ENCODE measurements around the gene MTOR. TPM values are rescaled to one million over a fixed set of nuclear protein-coding genes. Genes with fewer than 3 reads are reported as not detected.
"Not testable (repeated sequence)": the region's sequence is repeated elsewhere in the genome, so short reads cannot be mapped to it uniquely, and the experiment has no call there.

Gene MTOR
- total RNA-seq, 2 experiments from 2014 or later, result 43.0 to 45.2 TPM

DNA sequence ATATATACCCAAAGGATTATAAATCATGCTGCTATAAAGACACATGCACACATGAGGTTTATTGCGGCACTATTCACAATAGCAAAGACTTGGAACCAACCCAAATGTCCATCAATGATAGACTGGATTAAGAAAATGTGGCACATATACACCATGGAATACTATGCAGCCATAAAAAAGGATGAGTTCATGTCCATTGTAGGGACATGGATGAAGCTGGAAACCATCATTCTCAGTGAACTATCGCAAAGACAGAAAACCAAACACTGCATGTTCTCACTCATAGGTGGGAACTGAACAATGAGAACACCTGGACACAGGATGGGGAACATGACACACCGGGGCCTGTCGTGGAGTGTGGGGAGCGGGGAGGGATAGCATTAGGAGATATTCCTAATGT is 95.6 kb downstream of the MTOR start:
- H3K27me3 Mint-ChIP-seq, H3K27ac Mint-ChIP-seq, H3K4me3 Mint-ChIP-seq, H3K9me3 Mint-ChIP-seq, H3K4me1 Mint-ChIP-seq, DNase-seq: not testable (repeated sequence)
- peaks cover 41% of the 10 kb centered on the region for H3K36me3 Mint-ChIP-seq

DNA sequence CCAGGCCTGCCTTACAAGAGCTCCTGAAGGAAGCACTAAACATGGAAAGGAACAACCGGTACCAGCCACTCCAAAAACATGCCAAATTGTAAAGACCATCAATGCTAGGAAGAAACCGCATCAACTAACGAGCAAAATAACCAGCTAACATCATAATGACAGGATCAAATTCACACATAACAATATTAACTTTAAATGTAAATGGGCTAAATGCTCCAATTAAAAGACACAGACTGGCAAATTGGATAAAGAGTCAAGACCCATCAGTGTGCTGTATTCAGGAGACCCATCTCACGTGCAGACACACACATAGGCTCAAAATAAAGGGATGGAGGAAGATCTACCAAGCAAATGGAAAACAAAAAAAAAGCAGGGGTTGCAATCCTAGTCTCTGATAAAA is 99.6 kb downstream of the MTOR start:
- not testable (repeated sequence) for DNase-seq, H3K4me1 Mint-ChIP-seq, H3K4me3 Mint-ChIP-seq, H3K9me3 Mint-ChIP-seq, H3K27me3 Mint-ChIP-seq, H3K27ac Mint-ChIP-seq
- peaks cover 35% of the 10 kb centered on the region for H3K36me3 Mint-ChIP-seq

GRCh38 chr1:11158720-11159321 is 103.5 kb downstream of the MTOR start:
- Mint-ChIP-seq H3K4me1 (peaks cover 13% of the 10 kb centered on the region), H3K9me3 (no peaks in the 10 kb centered on the region), H3K36me3 (peaks cover 18% of the 10 kb centered on the region), H3K27ac (no peak overlapping the region), H3K27me3 (no peaks in the 10 kb centered on the region), H3K4me3 (no peak overlapping the region)
- no peak for DNase-seq

DNA sequence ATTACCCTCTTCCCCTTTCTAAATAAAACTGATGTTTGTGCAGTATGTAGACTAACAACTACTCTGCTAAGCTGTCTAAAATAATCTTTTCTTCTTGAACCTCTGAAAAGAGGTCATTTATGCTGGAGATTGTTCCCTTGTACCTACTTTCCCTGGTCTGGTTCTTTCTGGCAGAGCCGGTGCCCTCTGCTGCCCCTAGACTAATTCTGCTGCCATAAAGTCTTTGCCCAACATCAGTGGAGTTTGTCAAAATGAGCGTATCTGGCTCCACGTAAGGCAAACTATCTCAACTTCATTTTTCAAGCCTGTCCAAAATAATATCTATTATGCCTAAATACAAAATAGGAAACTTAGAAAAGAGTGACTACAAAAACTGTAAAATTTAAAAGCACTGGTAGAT is 104.1 kb downstream of the MTOR start:
- DNase-seq, result no peak
- H3K27ac Mint-ChIP-seq, result no peak overlapping the region

DNA sequence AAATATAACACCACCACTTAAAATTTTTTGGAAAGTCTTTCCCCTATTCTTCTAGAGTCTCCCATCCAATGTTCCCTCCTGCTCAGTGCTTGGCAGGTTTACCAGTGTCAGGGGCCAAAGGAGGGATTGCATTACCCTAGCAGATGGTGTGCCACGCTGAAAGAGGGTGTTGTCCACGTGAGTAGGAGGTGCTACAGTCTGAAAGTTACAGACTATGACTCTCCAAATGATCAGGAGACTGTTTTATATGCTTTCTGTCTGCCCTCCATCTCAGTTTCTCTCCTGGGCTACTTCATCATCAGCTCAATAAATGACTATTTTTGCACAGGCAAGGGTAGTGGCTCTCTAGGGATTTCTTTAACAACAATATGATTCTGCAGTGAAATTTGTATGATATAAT is 104.5 kb downstream of the MTOR start:
- H3K4me1 Mint-ChIP-seq, result peaks cover 13% of the 10 kb centered on the region
- peaks cover 12% of the 10 kb centered on the region for H3K36me3 Mint-ChIP-seq
- no peak overlapping the region for H3K4me3 Mint-ChIP-seq
- no peaks in the 10 kb centered on the region for H3K9me3 Mint-ChIP-seq
- no peaks in the 10 kb centered on the region for H3K27me3 Mint-ChIP-seq
- DNase-seq, result no peak
- peak overlapping the region; percentile 17 for H3K27ac Mint-ChIP-seq

More for the DNA sequence above, 104.1 kb downstream of the MTOR start:
- Mint-ChIP-seq H3K27me3 (no peaks in the 10 kb centered on the region), H3K4me3 (no peak overlapping the region), H3K4me1 (peaks cover 13% of the 10 kb centered on the region), H3K36me3 (peaks cover 13% of the 10 kb centered on the region), H3K9me3 (no peaks in the 10 kb centered on the region)

DNA sequence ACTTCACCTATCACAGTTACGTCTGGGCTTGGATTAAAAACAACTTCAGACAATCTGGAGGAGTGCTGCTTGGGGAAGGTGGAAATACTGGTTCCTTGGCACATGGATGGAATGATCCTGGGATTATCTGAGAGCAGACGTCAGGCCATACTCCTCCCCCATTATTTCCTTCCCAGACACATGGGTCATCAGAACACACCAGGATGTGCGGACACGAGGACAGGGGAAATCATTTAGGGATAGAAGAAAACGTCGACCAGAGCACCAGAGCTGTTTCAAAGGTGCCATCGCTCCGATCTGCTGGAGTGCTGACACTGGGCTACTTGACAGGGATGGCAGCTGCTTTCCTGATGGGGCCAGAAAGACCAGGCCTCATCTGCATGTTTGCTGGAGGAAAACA is 105.0 kb downstream of the MTOR start:
- H3K27me3 Mint-ChIP-seq, result no peaks in the 10 kb centered on the region

DNA sequence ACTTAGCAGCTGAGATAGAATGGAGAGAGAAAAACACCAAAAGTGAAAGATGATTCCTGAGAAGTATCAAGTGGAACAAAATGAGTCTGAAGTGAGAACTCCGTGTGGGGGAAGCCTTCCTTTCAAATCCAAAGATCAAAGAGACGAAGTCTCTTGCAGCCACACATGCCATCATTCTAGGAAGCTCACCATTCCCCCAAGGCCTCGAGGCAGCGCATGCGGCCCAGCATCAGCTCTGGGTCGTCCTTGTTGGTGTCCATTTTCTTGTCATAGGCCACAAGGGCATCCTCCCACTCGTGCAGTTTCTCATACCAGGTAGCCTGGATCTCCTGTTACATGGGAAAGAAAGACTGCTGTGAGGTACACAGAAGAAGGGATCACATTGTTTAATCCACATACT is 105.4 kb downstream of the MTOR start:
- Mint-ChIP-seq H3K4me3 (no peak overlapping the region), H3K4me1 (peaks cover 13% of the 10 kb centered on the region), H3K27me3 (no peaks in the 10 kb centered on the region), H3K36me3 (peaks cover 8% of the 10 kb centered on the region), H3K9me3 (no peaks in the 10 kb centered on the region), H3K27ac (peak overlapping the region; percentile 1)
- no peak for DNase-seq

More for the DNA sequence above, 105.0 kb downstream of the MTOR start:
- Mint-ChIP-seq H3K4me1 (peaks cover 13% of the 10 kb centered on the region), H3K9me3 (no peaks in the 10 kb centered on the region), H3K4me3 (no peak overlapping the region), H3K27ac (peak overlapping the region; percentile 50), H3K36me3 (peaks cover 11% of the 10 kb centered on the region)
- no peak for DNase-seq

GRCh38 chr1:11156441-11156840 is 105.9 kb downstream of the MTOR start:
- Mint-ChIP-seq H3K27ac (peak overlapping the region; percentile 1), H3K36me3 (peaks cover 7% of the 10 kb centered on the region), H3K27me3 (no peaks in the 10 kb centered on the region), H3K4me3 (no peak overlapping the region), H3K9me3 (no peaks in the 10 kb centered on the region), H3K4me1 (peaks cover 13% of the 10 kb centered on the region)
- DNase-seq, result no peak

- H3K4me3 Mint-ChIP-seq, result no peak overlapping the region
- no peak overlapping the region for H3K27ac Mint-ChIP-seq
- no peak for DNase-seq
- H3K27me3 Mint-ChIP-seq, result no peaks in the 10 kb centered on the region
- peaks cover 9% of the 10 kb centered on the region for H3K4me1 Mint-ChIP-seq
- H3K9me3 Mint-ChIP-seq, result no peaks in the 10 kb centered on the region
- peaks cover 11% of the 10 kb centered on the region for H3K36me3 Mint-ChIP-seq
These were observed 109.2 kb downstream of the MTOR start for GRCh38 chr1:11153184-11153583.

DNA sequence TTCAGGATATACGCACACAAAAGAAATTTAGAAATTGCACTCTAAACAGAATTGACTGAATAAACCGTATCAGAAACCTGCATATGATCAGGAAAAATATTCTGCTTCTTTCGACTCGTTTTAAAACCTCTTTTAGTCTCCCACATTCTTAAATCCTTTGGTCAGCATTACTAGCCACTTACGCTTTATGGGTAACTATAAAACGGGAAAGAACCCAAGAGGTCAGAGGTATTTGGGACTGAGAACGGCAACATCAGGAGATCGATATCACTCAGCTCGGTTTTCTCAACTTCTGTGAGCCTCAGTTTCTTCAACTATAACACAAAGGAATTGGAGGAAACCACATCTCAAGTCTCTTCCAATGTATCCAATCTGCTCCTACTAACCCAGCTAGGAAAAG is 109.6 kb downstream of the MTOR start:
- Mint-ChIP-seq H3K4me3 (no peak overlapping the region), H3K9me3 (no peaks in the 10 kb centered on the region), H3K36me3 (peaks cover 11% of the 10 kb centered on the region), H3K4me1 (peaks cover 9% of the 10 kb centered on the region), H3K27me3 (no peaks in the 10 kb centered on the region), H3K27ac (no peak overlapping the region)
- no peak for DNase-seq

- Mint-ChIP-seq H3K36me3 (peaks cover 13% of the 10 kb centered on the region), H3K4me3 (no peak overlapping the region), H3K27me3 (no peaks in the 10 kb centered on the region), H3K27ac (no peak overlapping the region), H3K4me1 (peaks cover 4% of the 10 kb centered on the region), H3K9me3 (no peaks in the 10 kb centered on the region)
- no peak for DNase-seq
These were observed 110.3 kb downstream of the MTOR start for GRCh38 chr1:11151826-11152612.

DNA sequence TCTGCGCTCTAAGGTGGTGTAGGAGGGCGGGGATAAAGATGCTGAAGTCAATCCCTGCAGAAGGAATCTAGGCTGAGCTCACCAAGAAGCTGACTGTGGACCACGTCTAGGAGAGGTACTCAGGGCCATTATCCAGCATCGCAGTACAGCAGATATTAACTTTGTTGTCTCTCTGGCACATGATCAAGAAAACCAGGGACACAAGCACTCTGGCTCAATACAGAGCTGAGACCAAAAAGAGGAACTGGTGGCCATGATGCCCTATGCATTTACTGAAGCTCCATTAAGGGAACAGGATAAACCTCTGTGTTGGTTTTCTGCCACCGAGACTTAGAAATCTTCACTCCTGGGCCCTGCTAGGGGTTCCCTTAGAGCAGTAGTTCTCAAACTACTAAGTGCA is 111.2 kb downstream of the MTOR start:
- no peaks in the 10 kb centered on the region for H3K4me1 Mint-ChIP-seq
- H3K4me3 Mint-ChIP-seq, result no peak overlapping the region
- H3K36me3 Mint-ChIP-seq, result peaks cover 8% of the 10 kb centered on the region
- H3K27me3 Mint-ChIP-seq, result no peaks in the 10 kb centered on the region
- DNase-seq, result no peak
- H3K9me3 Mint-ChIP-seq, result no peaks in the 10 kb centered on the region
- no peak overlapping the region for H3K27ac Mint-ChIP-seq

- no peaks in the 10 kb centered on the region for H3K4me1 Mint-ChIP-seq
These were observed 112.0 kb downstream of the MTOR start for GRCh38 chr1:11150326-11150725.

DNA sequence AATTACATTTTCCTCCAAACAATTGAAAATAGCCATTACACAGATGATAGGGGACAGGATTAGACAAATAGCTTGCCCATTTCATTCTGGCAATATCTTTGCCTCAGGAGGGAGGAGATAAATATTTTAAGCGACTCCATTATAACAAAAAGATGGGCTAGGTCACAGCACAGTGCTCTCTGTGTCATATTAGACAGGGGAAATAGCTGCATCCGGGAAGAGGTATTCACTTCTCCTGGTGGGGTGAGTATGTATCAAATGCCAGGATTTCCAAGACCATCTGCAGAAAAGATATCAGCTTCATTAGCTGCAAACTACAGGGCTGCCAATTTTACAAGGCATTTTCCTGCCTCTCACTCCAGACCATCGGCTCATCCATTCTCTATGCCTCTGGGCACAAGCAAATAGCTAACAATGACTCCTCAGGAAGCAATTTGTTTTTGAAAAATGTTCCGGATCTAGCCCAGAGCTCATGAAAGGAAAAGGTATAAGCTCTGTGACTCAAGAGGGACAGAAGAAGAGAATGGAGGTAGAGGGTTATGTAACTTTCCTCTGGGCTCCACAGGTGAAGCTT is 115.1 kb downstream of the MTOR start:
- H3K36me3 Mint-ChIP-seq, result peaks cover 25% of the 10 kb centered on the region
- H3K27me3 Mint-ChIP-seq, result no peaks in the 10 kb centered on the region
- no peak overlapping the region for H3K4me3 Mint-ChIP-seq
- no peak overlapping the region for H3K27ac Mint-ChIP-seq
- H3K9me3 Mint-ChIP-seq, result no peaks in the 10 kb centered on the region
- peaks cover 22% of the 10 kb centered on the region for H3K4me1 Mint-ChIP-seq
- no peak for DNase-seq

More at GRCh38 chr1:11150326-11150725, 112.0 kb downstream of the MTOR start:
- Mint-ChIP-seq H3K36me3 (peaks cover 8% of the 10 kb centered on the region), H3K4me3 (no peak overlapping the region), H3K27ac (no peak overlapping the region), H3K9me3 (no peaks in the 10 kb centered on the region), H3K27me3 (no peaks in the 10 kb centered on the region)
- DNase-seq, result no peak

DNA sequence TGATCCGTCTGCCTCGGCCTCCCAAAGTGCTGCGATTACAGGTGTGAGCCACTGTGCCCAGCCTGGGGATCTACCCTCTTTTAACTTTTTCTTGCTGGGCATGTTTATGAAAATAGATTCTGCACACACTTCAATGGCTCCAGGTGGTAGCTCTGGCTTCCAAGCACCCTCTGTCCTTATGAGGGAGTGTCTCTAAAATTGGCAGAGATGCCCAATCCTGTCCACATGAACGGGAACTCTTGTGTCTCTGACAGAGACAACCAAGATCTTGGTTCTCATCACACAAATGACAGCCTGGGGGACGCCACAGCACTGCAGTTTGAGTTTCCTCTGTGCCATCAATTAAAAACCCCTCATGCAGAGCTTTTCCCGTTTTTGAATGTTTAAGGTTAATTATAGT is 116.6 kb downstream of the MTOR start:
- H3K27ac Mint-ChIP-seq, result no peak overlapping the region
- H3K9me3 Mint-ChIP-seq, result no peaks in the 10 kb centered on the region
- DNase-seq, result no peak
- peaks cover 22% of the 10 kb centered on the region for H3K4me1 Mint-ChIP-seq
- H3K4me3 Mint-ChIP-seq, result no peak overlapping the region
- H3K27me3 Mint-ChIP-seq, result no peaks in the 10 kb centered on the region
- H3K36me3 Mint-ChIP-seq, result peaks cover 26% of the 10 kb centered on the region
